Mesodermal cell (in vitro differentiated cells): ENCODE data around the gene CCDC38.

Source experiments
- H3K27ac ChIP-seq: 2 replicates; pipeline ENCODE4 v1.7.0; 2013; ENCODE audit warnings: mild to moderate bottlenecking, low read depth, low read length, moderate library complexity; ENCODE audit not compliant: severe bottlenecking
- H3K36me3 ChIP-seq: 2 replicates; pipeline ENCODE4 v1.7.1; 2013; ENCODE audit warnings: mild to moderate bottlenecking, low read length, moderate library complexity; ENCODE audit not compliant: control insufficient read depth, insufficient read depth
- H3K4me1 ChIP-seq: one replicate; pipeline ENCODE4 v1.7.1; 2013; ENCODE audit warnings: mild to moderate bottlenecking, low read length; ENCODE audit not compliant: insufficient read depth, control insufficient read depth, poor library complexity, severe bottlenecking
- H3K4me3 ChIP-seq: 2 replicates; pipeline ENCODE4 v1.7.0; 2013; ENCODE audit warnings: low read length, control low read depth, mild to moderate bottlenecking; ENCODE audit not compliant: insufficient read depth, poor library complexity, severe bottlenecking; ENCODE audit errors: extremely low read depth
- H3K9me3 ChIP-seq: 2 replicates; pipeline ENCODE4 v1.7.1; 2013; ENCODE audit warnings: mild to moderate bottlenecking, low read length, moderate library complexity; ENCODE audit not compliant: control insufficient read depth
- WGBS, 2 experiments: methylation state at CpG; one replicate each; pipeline ENCODE4 v1.1.5; 2013; ENCODE audit warnings: missing lambda C conversion rate in 2 of 2; ENCODE audit not compliant: insufficient coverage in 2 of 2; 5-methylcytosine and 5-hydroxymethylcytosine counted together

The CCDC38 gene

GRCh38 chr12:95836185-95836609 lies 106.2 kb downstream of the CCDC38 start:
- no peaks in the 10 kb centered on the region for H3K36me3 ChIP-seq
- H3K4me1 ChIP-seq: no peaks in the 10 kb centered on the region
- H3K27ac ChIP-seq: no peak overlapping the region
- H3K9me3 ChIP-seq: no peaks in the 10 kb centered on the region
- WGBS, 2 experiments: 83 to 100% methylated on average over 2 of the region's 3 CpGs
- no peak overlapping the region for H3K4me3 ChIP-seq

DNA sequence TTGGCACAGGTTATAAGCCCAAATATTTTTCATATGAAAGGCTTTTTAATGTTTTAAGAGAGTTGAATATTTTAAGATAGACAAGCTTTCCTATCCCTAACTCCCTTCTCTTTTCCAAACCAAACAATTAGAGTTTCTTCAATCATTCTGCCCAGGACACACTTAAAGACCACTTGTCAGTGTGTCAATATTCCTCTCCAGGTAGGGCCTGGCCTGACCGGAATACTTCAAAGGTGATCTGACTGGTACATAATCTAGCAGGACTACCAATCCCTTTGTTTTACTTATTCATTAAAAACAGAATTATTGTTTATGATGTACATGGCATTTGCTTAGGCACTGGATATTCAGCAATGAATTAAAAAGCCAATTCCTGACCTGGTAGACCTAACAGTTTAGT lies 107.8 kb downstream of the CCDC38 start:
- H3K36me3 ChIP-seq: no peaks in the 10 kb centered on the region
- H3K4me1 ChIP-seq: no peaks in the 10 kb centered on the region
- no peak overlapping the region for H3K27ac ChIP-seq
- no peak overlapping the region for H3K4me3 ChIP-seq
- no CpG with 5 or more reads among the region's 1 CpG for WGBS, 2 experiments
- H3K9me3 ChIP-seq: no peaks in the 10 kb centered on the region

DNA sequence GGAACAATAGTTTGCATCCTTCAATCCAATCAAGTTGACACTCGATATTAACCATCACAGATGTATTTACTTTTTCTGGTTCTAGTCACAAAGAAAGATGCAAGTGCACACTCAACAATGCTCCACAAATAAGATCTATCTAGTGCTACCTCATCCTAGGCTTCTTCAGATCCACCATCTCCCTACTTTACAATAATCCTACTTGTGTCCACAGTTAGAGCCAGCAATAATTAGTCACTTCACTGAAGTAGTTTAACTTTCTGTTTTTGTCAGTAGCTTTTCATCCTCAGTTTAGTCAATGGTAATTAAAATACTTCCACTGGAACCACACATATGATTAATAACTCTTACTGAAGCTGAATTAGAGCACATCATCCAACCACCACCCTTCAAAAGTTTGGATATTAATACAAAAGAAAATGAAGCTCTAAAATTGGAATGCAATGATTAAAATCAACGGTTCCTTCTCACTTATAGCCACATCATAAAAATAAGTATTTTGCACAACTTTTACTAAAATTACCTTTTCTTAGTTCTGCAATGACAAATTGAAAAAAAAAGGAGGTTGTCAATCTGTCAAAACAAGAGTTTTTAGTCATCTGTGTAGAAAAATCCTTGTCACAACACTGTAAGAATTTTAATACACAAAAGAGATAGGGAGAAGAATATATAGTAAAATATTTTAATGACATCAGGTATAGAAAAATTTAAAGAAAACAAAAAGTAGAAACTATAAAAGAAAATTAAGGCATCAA lies 111.9 kb downstream of the CCDC38 start:
- H3K36me3 ChIP-seq: no peaks in the 10 kb centered on the region
- H3K27ac ChIP-seq: no peak overlapping the region
- no peaks in the 10 kb centered on the region for H3K9me3 ChIP-seq
- WGBS, 2 experiments: 73 to 88% methylated on average over 1 of the region's 2 CpGs
- no peaks in the 10 kb centered on the region for H3K4me1 ChIP-seq
- no peak overlapping the region for H3K4me3 ChIP-seq

DNA sequence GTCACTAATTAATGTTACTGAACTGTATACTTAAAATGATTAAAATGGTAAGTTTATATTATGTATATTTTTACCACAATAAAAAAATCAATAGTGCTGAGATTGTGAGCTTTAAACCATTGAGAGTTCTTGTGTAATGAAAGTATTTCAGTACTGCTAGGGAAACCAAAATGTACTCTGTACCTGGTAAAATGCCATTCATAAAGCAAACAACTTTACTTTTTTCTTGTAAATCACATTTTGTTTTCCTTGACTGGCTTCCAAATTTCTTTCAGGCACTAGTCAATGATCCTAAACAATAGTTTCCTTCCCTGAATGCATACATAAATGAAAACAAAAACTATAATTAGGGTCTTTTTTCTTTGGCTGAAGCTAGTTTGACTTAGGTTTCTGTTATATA lies 113.0 kb downstream of the CCDC38 start:
- Histone ChIP-seq H3K4me1 (no peaks in the 10 kb centered on the region), H3K36me3 (no peaks in the 10 kb centered on the region), H3K4me3 (no peak overlapping the region)

GRCh38 chr12:95820096-95820703 lies 122.2 kb downstream of the CCDC38 start:
- Histone ChIP-seq H3K36me3 (no peaks in the 10 kb centered on the region), H3K4me1 (no peaks in the 10 kb centered on the region), H3K27ac (no peak overlapping the region), H3K9me3 (no peaks in the 10 kb centered on the region), H3K4me3 (no peak overlapping the region)
- 0% methylated on average over 1 of the region's 1 CpG; no CpG with 5 or more reads in 1 of the 2 experiments for WGBS, 2 experiments

More for the DNA sequence above, 113.0 kb downstream of the CCDC38 start:
- H3K9me3 ChIP-seq: no peaks in the 10 kb centered on the region
- H3K27ac ChIP-seq: no peak overlapping the region
